Fibroblast of lung (primary cell): ENCODE data around the gene NOMO2. TPM values are rescaled to one million over a fixed set of nuclear protein-coding genes. Genes with fewer than 3 reads are reported as not detected.
"Not testable (repeated sequence)": the region's sequence is repeated elsewhere in the genome, so short reads cannot be mapped to it uniquely, and the experiment has no call there.

Experiments used
- DNase-seq, 2 donors: peaks; one replicate each; pipeline versions ENCODE4 v3.0.0 to v3.0.0-alpha.2; 2010; ENCODE audit warnings: low read depth in 2 of 2
- H2AFZ ChIP-seq: 2 replicates; pipeline ENCODE4 v1.5.1; 2012; ENCODE audit warnings: low read length, control low read depth, inconsistent platforms
- H3K27ac ChIP-seq: 2 replicates; pipeline ENCODE4 v1.5.1; 2011; ENCODE audit warnings: low read length, control low read depth; ENCODE audit not compliant: insufficient read depth
- H3K27me3 ChIP-seq: 2 replicates; pipeline ENCODE4 v1.5.1; 2011; ENCODE audit warnings: mild to moderate bottlenecking, low read length; ENCODE audit not compliant: control insufficient read depth, insufficient read depth
- H3K36me3 ChIP-seq: 2 replicates; pipeline ENCODE4 v1.5.1; 2011; ENCODE audit warnings: low read length; ENCODE audit not compliant: control insufficient read depth, insufficient read depth
- H3K4me1 ChIP-seq: 2 replicates; pipeline ENCODE4 v1.5.1; 2011; ENCODE audit warnings: low read length; ENCODE audit not compliant: control insufficient read depth, insufficient read depth; ENCODE audit errors: extremely low read depth
- H3K4me2 ChIP-seq: 2 replicates; pipeline ENCODE4 v1.5.1; 2011; ENCODE audit warnings: low read length, control low read depth; ENCODE audit not compliant: insufficient read depth; ENCODE audit errors: extremely low read depth
- H3K4me3 ChIP-seq, 4 experiments: fragments of 200-600 bp in 1 of 4; sonication (generic) in 1 of 4; replicated peaks in 1 of 4; 2 replicates each; pipeline ENCODE4 v1.5.1; 2011 to 2016; ENCODE audit warnings: low read length in 4 of 4, low read depth in 3 of 4, mild to moderate bottlenecking in 3 of 4, control low read depth in 2 of 4, inconsistent platforms in 1 of 4, mixed read lengths in 1 of 4; ENCODE audit not compliant: insufficient read depth in 1 of 4; ENCODE audit errors: control extremely low read depth in 1 of 4
- H3K79me2 ChIP-seq: 2 replicates; pipeline ENCODE4 v1.5.1; 2012; ENCODE audit warnings: mild to moderate bottlenecking, low read length, inconsistent platforms; ENCODE audit not compliant: control insufficient read depth, insufficient read depth
- H3K9ac ChIP-seq: 2 replicates; pipeline ENCODE4 v1.5.1; 2011; ENCODE audit warnings: mild to moderate bottlenecking, low read length, control low read depth; ENCODE audit not compliant: insufficient read depth
- H3K9me3 ChIP-seq: 2 replicates; pipeline ENCODE4 v1.5.1; 2012; ENCODE audit warnings: low read depth, low read length; ENCODE audit not compliant: control insufficient read depth, insufficient read depth
- H4K20me1 ChIP-seq: 2 replicates; pipeline ENCODE4 v1.5.1; 2011; ENCODE audit warnings: low read length; ENCODE audit not compliant: control insufficient read depth, insufficient read depth; ENCODE audit errors: extremely low read depth
- polyA plus RNA-seq, 2 donors: library from polyadenylated mRNA; depleted of rRNA in 1 of 2; stranded (reverse) in 1 of 2; unstranded in 1 of 2; fragments of >200 nt; gene quantifications; 2 replicates each; pipeline ENCODE4 v1.2.1, GENCODE V29; 2011 to 2012; ENCODE audit warnings: missing spikeins in 1 of 2
- total RNA-seq: library from RNA; depleted of rRNA; stranded (reverse); fragments of >200 nt; gene quantifications from 2 replicates; pipeline ENCODE4 v1.2.1, GENCODE V29; 2014

The NOMO2 gene
- total and polyA plus RNA-seq, 2 donors (not counting 1 experiment from before 2014, with no cell fraction given): 69.6 to 186 TPM

DNA sequence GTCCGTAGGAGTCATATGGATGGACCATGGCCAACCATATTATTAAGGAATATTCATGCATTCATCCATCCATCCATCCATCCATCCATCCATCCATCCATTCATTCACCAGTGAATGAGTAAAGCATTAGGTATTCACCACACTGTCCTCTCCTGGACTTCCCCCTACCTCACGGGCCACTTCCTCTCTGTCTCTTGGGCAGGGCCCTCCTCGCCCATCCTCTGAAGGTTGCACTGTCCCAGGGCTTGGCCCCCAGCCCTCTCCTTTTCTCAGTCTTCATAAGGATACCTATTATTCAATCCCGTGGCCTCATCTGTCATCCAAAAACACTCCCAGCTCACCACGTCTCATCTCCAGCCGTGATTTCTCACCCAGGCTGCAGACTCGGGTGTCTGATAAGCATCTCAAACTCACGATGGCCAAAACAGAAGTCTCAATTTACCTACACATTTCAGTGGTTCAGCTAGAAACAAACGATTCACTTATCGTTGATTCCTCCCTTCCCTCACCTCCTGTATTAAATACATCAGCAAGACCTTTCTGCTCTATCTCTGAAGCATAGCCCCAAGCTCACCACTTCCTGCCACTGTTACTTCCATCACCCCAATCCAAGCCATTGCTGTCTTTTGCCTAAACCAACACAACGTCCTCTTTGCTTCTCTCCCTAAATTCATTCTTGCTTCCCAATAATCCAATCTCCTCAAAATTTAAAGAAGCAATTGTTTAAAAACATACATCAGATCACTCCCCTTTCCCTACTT lies 152.2 kb downstream of the NOMO2 start:
- not testable (repeated sequence) for H3K36me3 ChIP-seq, H3K4me1 ChIP-seq

GRCh38 chr16:18401851-18402657 lies 159.8 kb downstream of the NOMO2 start:
- H3K4me3 ChIP-seq: not testable (repeated sequence)

More for the DNA sequence above, 152.2 kb downstream of the NOMO2 start:
- H3K9me3 ChIP-seq, H3K4me3 ChIP-seq, DNase-seq, H2AFZ ChIP-seq, H3K27me3 ChIP-seq, H3K27ac ChIP-seq, H3K79me2 ChIP-seq, H4K20me1 ChIP-seq, H3K4me2 ChIP-seq, H3K9ac ChIP-seq: not testable (repeated sequence)

GRCh38 chr16:18401159-18401558 lies 160.7 kb downstream of the NOMO2 start:
- H3K27me3 ChIP-seq, H3K4me1 ChIP-seq, H3K9me3 ChIP-seq, H2AFZ ChIP-seq, H3K4me2 ChIP-seq, H3K9ac ChIP-seq, H4K20me1 ChIP-seq, DNase-seq, H3K79me2 ChIP-seq, H3K27ac ChIP-seq, H3K36me3 ChIP-seq: not testable (repeated sequence)
- peak overlapping the region in 1 of 4 experiments; percentile 46 for H3K4me3 ChIP-seq

More at GRCh38 chr16:18401851-18402657, 159.8 kb downstream of the NOMO2 start:
- H3K4me1 ChIP-seq, H3K4me2 ChIP-seq, H2AFZ ChIP-seq, H4K20me1 ChIP-seq, H3K9ac ChIP-seq, DNase-seq, H3K27ac ChIP-seq, H3K36me3 ChIP-seq, H3K9me3 ChIP-seq, H3K27me3 ChIP-seq, H3K79me2 ChIP-seq: not testable (repeated sequence)

DNA sequence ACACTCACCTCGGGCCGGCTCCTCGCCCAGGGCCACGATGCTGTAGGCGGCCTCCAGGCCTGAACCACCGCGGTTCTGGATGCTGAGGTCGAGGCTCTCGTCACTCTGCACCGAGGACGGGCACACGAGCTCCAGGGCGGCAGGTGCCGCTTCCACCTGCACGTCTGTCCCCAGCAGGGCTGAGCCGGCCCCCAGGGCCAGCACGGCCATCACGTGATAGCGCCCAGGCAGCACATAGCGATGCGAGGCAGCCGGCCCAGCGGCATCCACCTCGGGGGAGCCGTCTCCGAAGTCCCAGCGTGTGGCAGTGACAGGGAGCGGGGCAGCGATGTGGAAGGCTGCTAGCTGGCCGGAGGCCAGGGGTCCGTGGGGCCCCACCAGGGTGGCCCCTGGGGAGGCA lies 167.5 kb downstream of the NOMO2 start:
- H3K27ac ChIP-seq, H3K4me3 ChIP-seq, H2AFZ ChIP-seq, H3K9me3 ChIP-seq, H3K79me2 ChIP-seq, H3K4me1 ChIP-seq, H3K4me2 ChIP-seq, DNase-seq, H3K9ac ChIP-seq, H3K36me3 ChIP-seq, H4K20me1 ChIP-seq, H3K27me3 ChIP-seq: not testable (repeated sequence)

- not testable (repeated sequence) for H3K27me3 ChIP-seq, H3K4me1 ChIP-seq, DNase-seq, H3K36me3 ChIP-seq, H3K9me3 ChIP-seq, H3K4me3 ChIP-seq, H3K79me2 ChIP-seq, H3K27ac ChIP-seq, H4K20me1 ChIP-seq, H3K4me2 ChIP-seq, H2AFZ ChIP-seq, H3K9ac ChIP-seq
These were observed 174.1 kb downstream of the NOMO2 start for GRCh38 chr16:18387767-18388166.

DNA sequence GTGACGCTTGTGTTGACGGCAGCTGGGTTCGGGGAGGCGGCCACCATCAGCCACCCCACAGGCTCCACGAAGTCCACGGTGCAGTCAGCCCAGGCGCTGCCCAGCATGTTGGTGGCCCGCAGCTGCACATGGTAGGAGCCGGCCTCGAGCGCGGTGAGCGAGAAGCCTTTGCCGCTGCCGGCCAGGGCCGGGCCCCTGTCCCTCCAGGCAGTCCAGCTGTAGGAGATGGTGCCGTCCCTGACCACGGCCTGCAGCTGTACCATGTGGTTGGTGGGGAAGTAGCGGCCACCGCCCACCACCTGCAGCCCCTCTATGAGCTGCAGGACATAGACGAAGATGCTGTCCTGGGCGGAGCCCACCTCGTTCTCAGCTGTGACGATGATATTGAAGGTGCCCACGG lies 175.4 kb downstream of the NOMO2 start:
- not testable (repeated sequence) for H3K4me3 ChIP-seq, H3K27me3 ChIP-seq, H3K9ac ChIP-seq, H3K79me2 ChIP-seq, H3K9me3 ChIP-seq, H3K36me3 ChIP-seq, H2AFZ ChIP-seq, H3K27ac ChIP-seq, H3K4me1 ChIP-seq, H4K20me1 ChIP-seq, H3K4me2 ChIP-seq, DNase-seq
